ENCODE measurements around the gene FBXL7. TPM values are rescaled to one million over a fixed set of nuclear protein-coding genes. Genes with fewer than 3 reads are reported as not detected.

Gene FBXL7
- total RNA-seq, 2 experiments from 2014 or later = not detected

- H3K4me3 ChIP-seq (ENCODE audit: low read depth, low read length, poor library complexity, severe bottlenecking) = no peak overlapping the region
- no peaks in the 10 kb centered on the region for H3K9me2 ChIP-seq (ENCODE audit: insufficient read depth, low read length)
- ChIA-PET POLR2A (interaction anchor here (0.7 kb wide), 2 partner anchors 11 to 1267 kb away, joined by 3 read pairs; no protein-coding TSS in a partner anchor), CTCF (ENCODE audit: unreplicated experiment) (no interaction called here)
- H3K4me1 ChIP-seq (ENCODE audit: insufficient read depth, low read length, poor library complexity, severe bottlenecking) = no peaks in the 10 kb centered on the region
- no peak overlapping the region for H3K27ac ChIP-seq (ENCODE audit: low read depth, low read length, poor library complexity, severe bottlenecking)
- H4K20me1 ChIP-seq (ENCODE audit: insufficient read depth, low read length) = no peaks in the 10 kb centered on the region
- no peaks in the 10 kb centered on the region for H3K36me3 ChIP-seq (ENCODE audit: insufficient read depth, low read length)
- no peak for TF ChIP-seq CTCF (conservative IDR thresholded peaks at IDR 0.05; ENCODE audit: low read length)
- TF ChIP-seq EZH2phosphoT487 (IDR thresholded peaks at IDR 0.05; ENCODE audit: borderline replicate concordance, low read depth, low read length) = no peak
- H3K4me2 ChIP-seq (ENCODE audit: low read length) = no peak overlapping the region
- no peaks in the 10 kb centered on the region for H3K9me3 ChIP-seq (ENCODE audit: low read length)
- intact Hi-C loops (cut with micrococcal nuclease; ENCODE audit: unreplicated experiment) = no loop called here
- no peak overlapping the region for H2AFZ ChIP-seq (ENCODE audit: low read length)
- BruUV-seq (replicated peaks) = no TSS peak
- no peak for DNase-seq (ENCODE audit: low spot score)
- H3K79me2 ChIP-seq (ENCODE audit: insufficient read depth, low read depth, low read length) = no peaks in the 10 kb centered on the region
Observed at GRCh38 chr5:15904899-15905830, 405.2 kb downstream of the FBXL7 start.

GRCh38 chr5:15914638-15915037 is 414.7 kb downstream of the FBXL7 start:
- ChIA-PET CTCF (ENCODE audit: unreplicated experiment) (no interaction called here), POLR2A (no interaction called here)
- Histone ChIP-seq H3K9me2 (ENCODE audit: insufficient read depth, low read length) (no peaks in the 10 kb centered on the region), H3K4me1 (ENCODE audit: insufficient read depth, low read length, poor library complexity, severe bottlenecking) (no peaks in the 10 kb centered on the region), H3K27ac (ENCODE audit: low read depth, low read length, poor library complexity, severe bottlenecking) (no peak overlapping the region), H4K20me1 (ENCODE audit: insufficient read depth, low read length) (no peaks in the 10 kb centered on the region), H3K36me3 (ENCODE audit: insufficient read depth, low read length) (no peaks in the 10 kb centered on the region), H3K4me2 (ENCODE audit: low read length) (no peak overlapping the region), H2AFZ (ENCODE audit: low read length) (no peak overlapping the region), H3K79me2 (ENCODE audit: insufficient read depth, low read depth, low read length) (no peaks in the 10 kb centered on the region), H3K9me3 (ENCODE audit: low read length) (no peaks in the 10 kb centered on the region), H3K4me3 (ENCODE audit: low read depth, low read length, poor library complexity, severe bottlenecking) (no peak overlapping the region)
- intact Hi-C loops (cut with micrococcal nuclease; ENCODE audit: unreplicated experiment) = no loop called here
- TF ChIP-seq CTCF (conservative IDR thresholded peaks at IDR 0.05; ENCODE audit: low read length) = no peak
- no peak for TF ChIP-seq EZH2phosphoT487 (IDR thresholded peaks at IDR 0.05; ENCODE audit: borderline replicate concordance, low read depth, low read length)
- no peak for DNase-seq (ENCODE audit: low spot score)
- BruUV-seq (replicated peaks) = no TSS peak

DNA sequence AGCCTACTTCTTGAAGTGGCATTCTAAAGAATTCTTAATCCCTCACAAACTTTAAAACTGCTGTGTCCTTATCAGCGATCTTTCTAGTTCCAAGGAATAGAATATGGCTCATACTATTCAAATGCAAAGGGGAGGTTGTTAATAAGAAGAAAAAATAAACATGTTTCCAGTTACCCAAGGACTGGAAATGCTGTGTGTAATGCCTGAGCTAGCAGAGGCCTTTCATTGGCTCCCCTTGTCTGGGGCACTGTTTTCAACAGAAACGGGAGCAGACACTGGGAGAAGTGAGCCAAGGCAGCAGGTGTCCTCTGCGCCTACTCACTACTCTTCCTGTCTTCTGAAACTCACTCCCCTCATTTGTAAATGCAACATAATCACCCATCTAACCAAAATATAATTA is 426.6 kb downstream of the FBXL7 start:
- H3K36me3 ChIP-seq (ENCODE audit: insufficient read depth, low read length) = no peaks in the 10 kb centered on the region
- H3K4me1 ChIP-seq (ENCODE audit: insufficient read depth, low read length, poor library complexity, severe bottlenecking) = no peaks in the 10 kb centered on the region
- no peaks in the 10 kb centered on the region for H3K79me2 ChIP-seq (ENCODE audit: insufficient read depth, low read depth, low read length)
- no peaks in the 10 kb centered on the region for H3K9me2 ChIP-seq (ENCODE audit: insufficient read depth, low read length)
- no peak overlapping the region for H3K4me2 ChIP-seq (ENCODE audit: low read length)
- TF ChIP-seq CTCF (conservative IDR thresholded peaks at IDR 0.05; ENCODE audit: low read length) = no peak
- no peak for TF ChIP-seq EZH2phosphoT487 (IDR thresholded peaks at IDR 0.05; ENCODE audit: borderline replicate concordance, low read depth, low read length)
- H3K4me3 ChIP-seq (ENCODE audit: low read depth, low read length, poor library complexity, severe bottlenecking) = no peak overlapping the region
- DNase-seq (ENCODE audit: low spot score) = no peak
- ChIA-PET CTCF (ENCODE audit: unreplicated experiment) (no interaction called here), POLR2A (no interaction called here)
- no peaks in the 10 kb centered on the region for H4K20me1 ChIP-seq (ENCODE audit: insufficient read depth, low read length)
- no peak overlapping the region for H3K27ac ChIP-seq (ENCODE audit: low read depth, low read length, poor library complexity, severe bottlenecking)
- no peaks in the 10 kb centered on the region for H3K9me3 ChIP-seq (ENCODE audit: low read length)
- BruUV-seq (replicated peaks) = no TSS peak
- intact Hi-C loops (cut with micrococcal nuclease; ENCODE audit: unreplicated experiment) = no loop called here
- no peak overlapping the region for H2AFZ ChIP-seq (ENCODE audit: low read length)
